GM23248 (cell line): Measurements from ENCODE around the gene NHLH2.

ENCODE experiments used
- EZH2 ChIP-seq: fragments of 200-600 bp; sonication (generic); IDR thresholded peaks from 2 replicates; pipeline ENCODE4 v1.6.1; 2018; ENCODE audit warnings: antibody characterized with exemption, mild to moderate bottlenecking; ENCODE audit not compliant: insufficient read depth, poor library complexity, severe bottlenecking
- EZH2phosphoT487 ChIP-seq: fragments of 200-600 bp; sonication (generic); IDR thresholded peaks from 2 replicates; pipeline ENCODE4 v1.6.1; 2018; ENCODE audit warnings: antibody characterized with exemption, moderate library complexity, mild to moderate bottlenecking, low read depth; ENCODE audit not compliant: insufficient read depth

- no peak for TF ChIP-seq EZH2
- no peak for TF ChIP-seq EZH2phosphoT487
These were observed 10.0 kb upstream of the NHLH2 start for GRCh38 chr1:115850937-115851336.
